Erythroblast (primary cell): ENCODE measurements around the gene CEP164.

Experiments
- GATA1 ChIP-seq: IDR thresholded peaks from 2 replicates; pipeline ENCODE4 v1.6.1; 2011; ENCODE audit warnings: low read depth, mild to moderate bottlenecking, control low read depth, low read length, moderate library complexity
- POLR2A ChIP-seq: IDR thresholded peaks from 2 replicates; pipeline ENCODE4 v1.6.1; 2011; ENCODE audit warnings: mild to moderate bottlenecking, low read length

GRCh38 chr11:117425679-117426296 lies 98.1 kb downstream of the CEP164 start:
- TF ChIP-seq POLR2A (no peak), GATA1 (no peak)
